Measurements from ENCODE around the gene BTN3A1. TPM values are rescaled to one million over a fixed set of nuclear protein-coding genes. Genes with fewer than 3 reads are reported as not detected.

Gene BTN3A1
- total RNA-seq, 1 experiment from 2014 or later: 9.0 TPM

DNA sequence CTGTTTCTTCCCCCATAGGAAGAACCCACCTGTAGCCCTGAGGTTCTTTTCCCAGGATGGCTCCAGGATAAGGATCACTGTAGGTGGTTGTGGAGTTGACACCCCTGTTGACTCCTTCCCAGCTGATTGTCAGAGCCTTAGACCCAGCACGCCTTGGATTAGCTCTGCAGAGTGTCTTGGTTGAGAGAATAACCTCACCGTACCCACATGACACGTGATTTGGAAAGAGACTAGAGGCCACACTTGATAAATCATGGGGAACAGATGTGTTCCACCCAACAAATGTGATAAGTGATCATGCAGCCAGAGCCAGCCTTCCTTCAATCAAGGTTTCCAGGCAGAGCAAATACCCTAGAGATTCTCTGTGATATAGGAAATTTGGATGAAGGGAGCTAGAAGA is 12.2 kb downstream of the BTN3A1 start:
- Histone ChIP-seq H3K9me2 (ENCODE audit: insufficient read depth) (no peaks in the 10 kb centered on the region), H4K20me1 (ENCODE audit: insufficient read depth) (no peaks in the 10 kb centered on the region), H3K4me2 (ENCODE audit: low read length) (no peak overlapping the region), H3K27me3 (ENCODE audit: insufficient read depth, low read length) (no peaks in the 10 kb centered on the region), H3K79me2 (ENCODE audit: insufficient read depth, low read length) (no peaks in the 10 kb centered on the region), H3K36me3 (ENCODE audit: control insufficient read depth in 1 of 2, insufficient read depth in 2 of 2, low read length in 2 of 2) (no peaks in the 10 kb centered on the region), H3K9ac (ENCODE audit: low read length) (no peak overlapping the region), H3K27ac (ENCODE audit: low read depth, low read length) (no peak overlapping the region), H3K4me3 (replicated peaks in 1 of 2; ENCODE audit: low read depth in 1 of 2, low read length in 2 of 2) (no peak overlapping the region), H3K4me1 (ENCODE audit: control insufficient read depth in 1 of 2, insufficient read depth in 2 of 2, low read length in 2 of 2) (peaks cover 0 to 6% of the 10 kb centered on the region in 2 experiments; a peak in 1 of 4 replicates), H2AFZ (ENCODE audit: low read depth, low read length, poor library complexity, severe bottlenecking) (no peak overlapping the region), H3K9me3 (ENCODE audit: control insufficient read depth in 1 of 2, insufficient read depth in 1 of 2, low read depth in 1 of 2, low read length in 2 of 2) (peaks cover 0 to 7% of the 10 kb centered on the region in 2 experiments; a peak in 1 of 4 replicates)
- POLR2A ChIA-PET: no interaction called here
- RAD21 ChIA-PET (ENCODE audit: low non-redundant PET in 1 of 2, low total read pairs in 2 of 2, uncharacterized antibody in 2 of 2, unreplicated experiment in 2 of 2): interaction anchor here in 1 of 2 experiments (0.6 kb wide), 1 partner anchor 31 kb away, joined by 8 read pairs; the partner anchor contains the start of gene BTN2A2
- CTCF ChIA-PET: no interaction called here
- DNase-seq (ENCODE audit: low read depth, low spot score) (no peak), ATAC-seq (no peak)
- intact Hi-C loops (cut with micrococcal nuclease): no loop called here
- no TSS peak for BruUV-seq (replicated peaks)
- no peak for TF ChIP-seq JUND (IDR thresholded peaks at IDR 0.05)
- TF ChIP-seq, protein P1, sequence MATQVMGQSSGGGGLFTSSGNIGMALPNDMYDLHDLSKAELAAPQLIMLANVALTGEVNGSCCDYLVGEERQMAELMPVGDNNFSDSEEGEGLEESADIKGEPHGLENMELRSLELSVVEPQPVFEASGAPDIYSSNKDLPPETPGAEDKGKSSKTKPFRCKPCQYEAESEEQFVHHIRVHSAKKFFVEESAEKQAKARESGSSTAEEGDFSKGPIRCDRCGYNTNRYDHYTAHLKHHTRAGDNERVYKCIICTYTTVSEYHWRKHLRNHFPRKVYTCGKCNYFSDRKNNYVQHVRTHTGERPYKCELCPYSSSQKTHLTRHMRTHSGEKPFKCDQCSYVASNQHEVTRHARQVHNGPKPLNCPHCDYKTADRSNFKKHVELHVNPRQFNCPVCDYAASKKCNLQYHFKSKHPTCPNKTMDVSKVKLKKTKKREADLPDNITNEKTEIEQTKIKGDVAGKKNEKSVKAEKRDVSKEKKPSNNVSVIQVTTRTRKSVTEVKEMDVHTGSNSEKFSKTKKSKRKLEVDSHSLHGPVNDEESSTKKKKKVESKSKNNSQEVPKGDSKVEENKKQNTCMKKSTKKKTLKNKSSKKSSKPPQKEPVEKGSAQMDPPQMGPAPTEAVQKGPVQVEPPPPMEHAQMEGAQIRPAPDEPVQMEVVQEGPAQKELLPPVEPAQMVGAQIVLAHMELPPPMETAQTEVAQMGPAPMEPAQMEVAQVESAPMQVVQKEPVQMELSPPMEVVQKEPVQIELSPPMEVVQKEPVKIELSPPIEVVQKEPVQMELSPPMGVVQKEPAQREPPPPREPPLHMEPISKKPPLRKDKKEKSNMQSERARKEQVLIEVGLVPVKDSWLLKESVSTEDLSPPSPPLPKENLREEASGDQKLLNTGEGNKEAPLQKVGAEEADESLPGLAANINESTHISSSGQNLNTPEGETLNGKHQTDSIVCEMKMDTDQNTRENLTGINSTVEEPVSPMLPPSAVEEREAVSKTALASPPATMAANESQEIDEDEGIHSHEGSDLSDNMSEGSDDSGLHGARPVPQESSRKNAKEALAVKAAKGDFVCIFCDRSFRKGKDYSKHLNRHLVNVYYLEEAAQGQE (IDR thresholded peaks at IDR 0.05; ENCODE audit: low read depth): no peak
- no peak for TF ChIP-seq SP1 (IDR thresholded peaks at IDR 0.05; ENCODE audit: low read depth)
- TF ChIP-seq EGR1 (IDR thresholded peaks at IDR 0.05; ENCODE audit: low read depth): no peak
- no peak for TF ChIP-seq SIN3A (IDR thresholded peaks at IDR 0.05; ENCODE audit: low read depth)
- no peak for TF ChIP-seq YY1 (IDR thresholded peaks at IDR 0.05; ENCODE audit: extremely low read depth, insufficient replicate concordance, low read depth, low read length)
- no peak for TF ChIP-seq TCF7L2 (IDR thresholded peaks at IDR 0.05; ENCODE audit: borderline replicate concordance, extremely low read depth, insufficient read depth, insufficient read length)
- TF ChIP-seq, protein P2, sequence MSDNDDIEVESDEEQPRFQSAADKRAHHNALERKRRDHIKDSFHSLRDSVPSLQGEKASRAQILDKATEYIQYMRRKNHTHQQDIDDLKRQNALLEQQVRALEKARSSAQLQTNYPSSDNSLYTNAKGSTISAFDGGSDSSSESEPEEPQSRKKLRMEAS (IDR thresholded peaks at IDR 0.05): no peak
- TF ChIP-seq FOSL1 (IDR thresholded peaks at IDR 0.05; ENCODE audit: low read depth): no peak
- no peak for TF ChIP-seq RAD21 (IDR thresholded peaks at IDR 0.05; ENCODE audit: low read depth)
- TF ChIP-seq ELF1 (IDR thresholded peaks at IDR 0.05; ENCODE audit: borderline replicate concordance, low read depth): no peak
- TF ChIP-seq ZNF274 (IDR thresholded peaks at IDR 0.05; ENCODE audit: low read depth, low read length): no peak
- TF ChIP-seq SRF (IDR thresholded peaks at IDR 0.05; ENCODE audit: low read depth): no peak
- TF ChIP-seq POLR2AphosphoS5 (IDR thresholded peaks at IDR 0.05; ENCODE audit: low read depth, low read length): no peak
- no peak for TF ChIP-seq EZH2phosphoT487 (IDR thresholded peaks at IDR 0.05; ENCODE audit: borderline replicate concordance)
- TF ChIP-seq, protein P3, sequence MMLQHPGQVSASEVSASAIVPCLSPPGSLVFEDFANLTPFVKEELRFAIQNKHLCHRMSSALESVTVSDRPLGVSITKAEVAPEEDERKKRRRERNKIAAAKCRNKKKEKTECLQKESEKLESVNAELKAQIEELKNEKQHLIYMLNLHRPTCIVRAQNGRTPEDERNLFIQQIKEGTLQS (IDR thresholded peaks at IDR 0.05): no peak
- TF ChIP-seq ZFX (IDR thresholded peaks at IDR 0.05): no peak
- no peak for TF ChIP-seq POLR2A (IDR thresholded peaks at IDR 0.05; ENCODE audit: borderline replicate concordance, extremely low read depth, insufficient read depth, insufficient read length)
- TF ChIP-seq EZH2 (IDR thresholded peaks at IDR 0.05): no peak
- no peak for TF ChIP-seq CEBPB (IDR thresholded peaks at IDR 0.05; ENCODE audit: low read depth)
